Right lobe of liver (tissue), 6 donors: ENCODE data around the gene MYD88. TPM values are rescaled to one million over a fixed set of nuclear protein-coding genes. Genes with fewer than 3 reads are reported as not detected.
"Not testable (repeated sequence)": the region's sequence is repeated elsewhere in the genome, so short reads cannot be mapped to it uniquely, and the experiment has no call there.

Source experiments
- ATAC-seq, 4 donors: fragments of 200-7000 bp; cut with Tn5 transposase; one replicate each; pipeline ENCODE4 v1.9.1; 2020; ENCODE audit warnings: mild to moderate bottlenecking in 4 of 4, moderate library complexity in 4 of 4
- DNase-seq, 3 donors: peaks; one replicate each; pipeline ENCODE4 v3.0.0-alpha.2; 2020
- H3K27ac ChIP-seq, 3 donors: fragments of 200-600 bp; one replicate each; pipeline ENCODE4 v1.8.0; 2022
- H3K27me3 ChIP-seq, 2 donors: fragments of 200-600 bp; one replicate each; pipeline ENCODE4 v1.8.0; 2022
- H3K36me3 ChIP-seq, 4 donors: fragments of 200-600 bp; sonication (generic) in 1 of 4; one replicate each; pipeline versions ENCODE4 v1.5.1 to v1.8.0; 2017 to 2022; ENCODE audit warnings: control low read depth in 1 of 4
- H3K4me1 ChIP-seq, 4 donors: fragments of 200-600 bp; sonication (generic) in 1 of 4; one replicate each; pipeline versions ENCODE4 v1.5.1 to v1.8.0; 2017 to 2022; ENCODE audit warnings: control low read depth in 1 of 4
- H3K4me3 ChIP-seq, 3 donors: fragments of 200-600 bp; one replicate each; pipeline ENCODE4 v1.8.0; 2022
- H3K9me3 ChIP-seq, 4 donors: fragments of 200-600 bp; sonication (generic) in 1 of 4; one replicate each; pipeline versions ENCODE4 v1.5.1 to v1.8.0; 2017 to 2022; ENCODE audit warnings: control low read depth in 1 of 4
- CTCF ChIP-seq, 4 donors: fragments of 200-600 bp in 3 of 4; fragments of 450-650 bp in 1 of 4; IDR thresholded peaks; one replicate each; pipeline versions ENCODE4 v1.5.1 to v1.8.0; 2016 to 2022; ENCODE audit warnings: antibody characterized with exemption in 4 of 4, mild to moderate bottlenecking in 2 of 4
- POLR2A ChIP-seq: fragments of 450-650 bp; IDR thresholded peaks from one replicate; pipeline ENCODE4 v1.6.1; 2017; ENCODE audit warnings: antibody characterized with exemption, mild to moderate bottlenecking
- WGBS: methylation state at CpG from one replicate; pipeline ENCODE4 v1.1.6; 2018; ENCODE audit warnings: low coverage, low lambda C conversion rate; ENCODE audit not compliant: insufficient coverage; ENCODE audit errors: missing lambda C conversion rate; 5-methylcytosine and 5-hydroxymethylcytosine counted together
- intact Hi-C, 2 donors: fragments of 100-400 bp; cut with DNase I; formaldehyde crosslinking; loops; one replicate each; pipeline versions ENCODE4 v1.11.2 to v1.14.1; 2022
- total RNA-seq, 6 experiments: library from RNA; depleted of rRNA in 2 of 6; stranded (reverse); fragments of >200 nt in 2 of 6; fragmentation: NEBNext Ultra II Directional in 3 of 6; extraction: Animal tissue kit (Norgen Biotek cat#: 25700) in 3 of 6; gene quantifications; one replicate each; pipeline versions ENCODE4 v1.1.0 to v1.2.4, GENCODE V29; 2016 to 2023
- donor health status: DM: no; HTN: yes; CAD: no.
- donor health status: DM: no; HTN: no; CAD: no.
- donor health status: DM: no; HTN: no; CAD: no.
- donor health status: DM: no; HTN: yes; CAD: no.
- donor health status: DM: no; HTN: yes; CAD: no.

The MYD88 gene
- total RNA-seq, 6 experiments from 2014 or later: 24.3 to 57.3 (median 37.0) TPM

GRCh38 chr3:38134517-38135143 lies 3.8 kb upstream of the MYD88 start:
- TF ChIP-seq POLR2A: peak; percentile 37
- WGBS: 39% methylated on average over 6 of the region's 10 CpGs
- H3K4me3 ChIP-seq: peak overlapping the region; percentile 97 to 99 (median 98)
- DNase-seq: peak in 2 of 3 donors; percentile 15 to 45
- ATAC-seq, H3K27me3 ChIP-seq, intact Hi-C loops, H3K9me3 ChIP-seq: not testable (repeated sequence)
- H3K27ac ChIP-seq: peak overlapping the region; percentile 45 to 90 (median 67)
- H3K36me3 ChIP-seq: peaks cover 0 to 44% (median 18%) of the 10 kb centered on the region in 4 donors
- peaks cover 0 to 74% (median 28%) of the 10 kb centered on the region in 4 donors for H3K4me1 ChIP-seq

DNA sequence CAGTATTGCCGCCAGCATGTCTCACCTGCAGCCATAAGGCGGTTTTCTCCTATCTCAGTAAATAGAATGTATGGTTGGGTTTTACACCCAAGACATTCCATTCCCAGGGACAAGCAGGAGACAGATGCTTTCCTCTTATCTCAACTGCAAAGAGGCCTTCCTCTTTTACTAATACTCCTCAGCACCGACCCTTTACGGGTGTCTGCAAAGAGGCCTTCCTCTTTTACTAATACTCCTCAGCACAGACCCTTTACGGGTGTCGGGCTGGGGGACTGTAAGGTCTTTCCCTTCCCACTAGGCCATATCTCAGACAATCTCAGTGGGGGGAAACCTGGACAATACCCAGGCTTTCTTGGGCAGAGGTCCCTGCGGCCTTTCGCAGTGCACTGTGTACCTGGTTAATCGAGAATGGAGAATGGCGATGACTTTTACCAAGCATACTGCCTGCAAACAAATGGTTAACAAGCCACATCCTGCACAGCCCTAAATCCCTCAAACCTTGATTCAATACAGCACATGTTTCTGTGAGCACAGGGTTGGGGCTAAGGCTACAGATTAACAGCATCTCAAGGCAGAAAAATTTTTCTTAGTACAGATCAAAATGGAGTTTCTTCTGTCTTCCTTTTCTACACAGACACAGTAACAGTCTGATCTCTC lies 2.7 kb upstream of the MYD88 start:
- H3K27me3 ChIP-seq, ATAC-seq, intact Hi-C loops, H3K9me3 ChIP-seq: not testable (repeated sequence)
- Histone ChIP-seq H3K36me3 (peaks cover 0 to 39% (median 14%) of the 10 kb centered on the region in 4 donors), H3K27ac (peak overlapping the region; percentile 67 to 90 (median 89)), H3K4me3 (peak overlapping the region; percentile 97 to 99 (median 98)), H3K4me1 (peaks cover 0 to 67% (median 26%) of the 10 kb centered on the region in 4 donors)
- DNase-seq: peak in 1 of 3 donors; percentile 7
- WGBS: 15% methylated on average over 10 of the region's 10 CpGs

GRCh38 chr3:38136393-38136776 lies 2.1 kb upstream of the MYD88 start:
- TF ChIP-seq POLR2A (no peak), CTCF (IDR thresholded peaks at IDR 0.05) (no peak)
- no peak for ATAC-seq
- intact Hi-C loops: no loop called here
- no peaks in the 10 kb centered on the region for H3K9me3 ChIP-seq
- H3K36me3 ChIP-seq: peaks cover 0 to 39% (median 17%) of the 10 kb centered on the region in 4 donors
- 0% methylated on average over 4 of the region's 20 CpGs for WGBS
- peak overlapping the region; percentile 97 to 99 (median 98) for H3K4me3 ChIP-seq
- peaks cover 0 to 60% (median 23%) of the 10 kb centered on the region in 4 donors for H3K4me1 ChIP-seq
- H3K27me3 ChIP-seq: no peaks in the 10 kb centered on the region
- peak overlapping the region; percentile 67 to 90 (median 89) for H3K27ac ChIP-seq
- no peak for DNase-seq

- H3K9me3 ChIP-seq: no peaks in the 10 kb centered on the region
- intact Hi-C loops: no loop called here
Observed at GRCh38 chr3:38136777-38137614, 1.5 kb upstream of the MYD88 start, which contains the start of gene ACAA1. TSS of gene ACAA1 (minus strand) at chr3:38137127. CDS start at chr3:38137035, 92 bp downstream.

More at GRCh38 chr3:38136777-38137614, 1.5 kb upstream of the MYD88 start, which contains the start of gene ACAA1:
- peak within 1 kb of the TSS; percentile 97 to 99 (median 98) for H3K4me3 ChIP-seq
- DNase-seq: peak; percentile 100
- H3K4me1 ChIP-seq: peaks cover 0 to 54% (median 20%) of the 10 kb centered on the region in 4 donors
- ATAC-seq: peak; percentile 83 to 94 (median 86)
- WGBS: 3% methylated on average over 18 of the region's 66 CpGs
- no peaks in the 10 kb centered on the region for H3K27me3 ChIP-seq
- H3K36me3 ChIP-seq: peaks cover 0 to 39% (median 17%) of the 10 kb centered on the region in 4 donors
- H3K27ac ChIP-seq: peak within 1 kb of the TSS; percentile 81 to 92 (median 90)
- TF ChIP-seq CTCF (IDR thresholded peaks at IDR 0.05) (no peak), POLR2A (peak; percentile 97)
